DOHH2 (cell line): Measurements from ENCODE around the gene PAM.
"Not testable (repeated sequence)": the region's sequence is repeated elsewhere in the genome, so short reads cannot be mapped to it uniquely, and the experiment has no call there.

Experiments
- H3F3A ChIP-seq: fragments of 200-600 bp; sonication (generic), shearing (Covaris generic); 2 replicates; pipeline ENCODE4 v1.6.0; 2016; ENCODE audit warnings: antibody characterized with exemption, mild to moderate bottlenecking; ENCODE audit not compliant: control insufficient read depth, insufficient read depth
- H3K27ac ChIP-seq: fragments of 200-600 bp; sonication (generic); 2 replicates; pipeline ENCODE4 v1.5.1; 2014; ENCODE audit warnings: low read depth, mild to moderate bottlenecking, low read length, moderate library complexity
- H3K27me3 ChIP-seq: fragments of 200-600 bp; sonication (generic); 2 replicates; pipeline ENCODE4 v1.6.1; 2014; ENCODE audit warnings: mild to moderate bottlenecking, low read length, mixed read lengths; ENCODE audit not compliant: control insufficient read depth
- H3K36me3 ChIP-seq: fragments of 200-600 bp; sonication (generic); 2 replicates; pipeline ENCODE4 v1.6.1; 2014; ENCODE audit warnings: mild to moderate bottlenecking, low read length, moderate library complexity, mixed read lengths; ENCODE audit not compliant: control insufficient read depth
- H3K4me1 ChIP-seq: fragments of 200-600 bp; sonication (generic); 2 replicates; pipeline ENCODE4 v1.6.1; 2014; ENCODE audit warnings: mild to moderate bottlenecking, low read length, mixed read lengths; ENCODE audit not compliant: control insufficient read depth
- H3K4me2 ChIP-seq: fragments of 200-600 bp; sonication (generic); 2 replicates; pipeline ENCODE4 v1.6.0; 2014; ENCODE audit warnings: mild to moderate bottlenecking, low read length, moderate library complexity
- H3K4me3 ChIP-seq: fragments of 200-600 bp; sonication (generic); 2 replicates; pipeline ENCODE4 v1.5.1; 2014; ENCODE audit warnings: mild to moderate bottlenecking, low read length, mixed read lengths
- H3K79me2 ChIP-seq: fragments of 200-600 bp; sonication (generic); 2 replicates; pipeline ENCODE4 v1.6.1; 2014; ENCODE audit warnings: mild to moderate bottlenecking, low read length, mixed read lengths; ENCODE audit not compliant: control insufficient read depth
- H3K9me2 ChIP-seq: fragments of 200-600 bp; sonication (generic); replicated peaks from 2 replicates; pipeline ENCODE4 v1.6.1; 2014; ENCODE audit warnings: mild to moderate bottlenecking, low read length, mixed read lengths; ENCODE audit not compliant: control insufficient read depth
- H3K9me3 ChIP-seq: fragments of 200-600 bp; sonication (generic); 2 replicates; pipeline ENCODE4 v1.6.1; 2014; ENCODE audit warnings: antibody characterized with exemption, low read length, mixed read lengths; ENCODE audit not compliant: control insufficient read depth, insufficient read depth
- H4K20me1 ChIP-seq: fragments of 200-600 bp; sonication (generic); 2 replicates; pipeline ENCODE4 v1.6.0; 2014; ENCODE audit warnings: low read depth, mild to moderate bottlenecking, antibody characterized with exemption, low read length, moderate library complexity; ENCODE audit not compliant: control insufficient read depth, insufficient read depth
- EZH2phosphoT487 ChIP-seq: fragments of 200-600 bp; sonication (generic); IDR thresholded peaks from 2 replicates; pipeline ENCODE4 v1.6.1; 2017; ENCODE audit warnings: borderline replicate concordance, mild to moderate bottlenecking, antibody characterized with exemption, low read length, moderate library complexity, mixed read lengths
- TF ChIP-seq, protein P1 (sequence below): fragments of 200-600 bp; sonication (generic); IDR thresholded peaks from one replicate; pipeline ENCODE4 v1.5.1; 2014; ENCODE audit warnings: antibody characterized with exemption, mild to moderate bottlenecking, low read depth, low read length; ENCODE audit not compliant: poor library complexity, severe bottlenecking

The PAM gene

DNA sequence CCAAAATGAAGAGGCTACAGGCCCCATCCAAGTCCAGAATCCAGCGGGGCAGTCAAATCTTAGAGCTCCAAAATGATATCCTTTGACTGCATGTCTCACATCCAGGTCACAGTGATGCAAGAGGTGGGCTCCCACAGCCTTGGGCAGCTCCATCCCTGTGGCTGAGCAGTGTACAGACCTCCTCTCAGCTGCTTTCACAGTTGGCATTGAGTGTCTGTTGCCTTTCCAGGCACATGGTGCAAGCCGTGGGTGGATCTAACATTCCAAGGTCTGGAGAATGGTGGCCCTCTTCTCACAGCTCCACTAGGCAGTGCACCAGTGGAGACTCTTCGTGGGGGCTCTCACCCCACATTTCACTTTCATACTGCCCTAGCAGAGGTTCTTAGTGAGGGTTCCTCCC is 244.1 kb downstream of the PAM start:
- H3K4me2 ChIP-seq, result no peak overlapping the region
- no peaks in the 10 kb centered on the region for H3K36me3 ChIP-seq
- no peaks in the 10 kb centered on the region for H4K20me1 ChIP-seq
- no peaks in the 10 kb centered on the region for H3K4me1 ChIP-seq
- H3K79me2 ChIP-seq, result no peaks in the 10 kb centered on the region
- TF ChIP-seq EZH2phosphoT487, result no peak
- TF ChIP-seq, protein P1, sequence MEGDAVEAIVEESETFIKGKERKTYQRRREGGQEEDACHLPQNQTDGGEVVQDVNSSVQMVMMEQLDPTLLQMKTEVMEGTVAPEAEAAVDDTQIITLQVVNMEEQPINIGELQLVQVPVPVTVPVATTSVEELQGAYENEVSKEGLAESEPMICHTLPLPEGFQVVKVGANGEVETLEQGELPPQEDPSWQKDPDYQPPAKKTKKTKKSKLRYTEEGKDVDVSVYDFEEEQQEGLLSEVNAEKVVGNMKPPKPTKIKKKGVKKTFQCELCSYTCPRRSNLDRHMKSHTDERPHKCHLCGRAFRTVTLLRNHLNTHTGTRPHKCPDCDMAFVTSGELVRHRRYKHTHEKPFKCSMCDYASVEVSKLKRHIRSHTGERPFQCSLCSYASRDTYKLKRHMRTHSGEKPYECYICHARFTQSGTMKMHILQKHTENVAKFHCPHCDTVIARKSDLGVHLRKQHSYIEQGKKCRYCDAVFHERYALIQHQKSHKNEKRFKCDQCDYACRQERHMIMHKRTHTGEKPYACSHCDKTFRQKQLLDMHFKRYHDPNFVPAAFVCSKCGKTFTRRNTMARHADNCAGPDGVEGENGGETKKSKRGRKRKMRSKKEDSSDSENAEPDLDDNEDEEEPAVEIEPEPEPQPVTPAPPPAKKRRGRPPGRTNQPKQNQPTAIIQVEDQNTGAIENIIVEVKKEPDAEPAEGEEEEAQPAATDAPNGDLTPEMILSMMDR, result no peak
- H3F3A ChIP-seq, result no peaks in the 10 kb centered on the region
- no peak overlapping the region for H3K4me3 ChIP-seq
- H3K27me3 ChIP-seq, result no peaks in the 10 kb centered on the region
- H3K9me2 ChIP-seq, result no peaks in the 10 kb centered on the region
- H3K9me3 ChIP-seq, result no peaks in the 10 kb centered on the region
- no peak overlapping the region for H3K27ac ChIP-seq

DNA sequence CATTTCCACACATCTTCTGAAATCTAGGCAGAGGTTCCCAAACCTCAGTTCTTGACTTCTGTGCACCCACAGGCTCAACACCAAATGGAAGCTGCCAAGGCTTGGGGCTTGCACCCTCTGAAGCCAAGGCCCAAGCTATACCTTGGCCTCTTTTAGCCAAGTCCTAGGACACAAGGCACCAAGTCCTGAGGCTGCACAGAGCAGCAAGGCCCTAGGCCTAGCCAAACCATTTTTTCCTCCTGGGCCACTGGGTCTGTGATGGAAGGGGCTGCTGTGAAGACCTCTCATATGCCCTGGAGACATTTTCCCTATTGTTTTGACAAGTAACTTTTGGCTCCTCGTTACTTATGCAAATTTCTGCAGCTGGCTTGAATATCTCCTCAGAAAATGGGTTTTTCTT is 244.5 kb downstream of the PAM start:
- not testable (repeated sequence) for H3K9me3 ChIP-seq, H3K4me2 ChIP-seq, H3K9me2 ChIP-seq, H3K4me1 ChIP-seq, H3K4me3 ChIP-seq, H3K79me2 ChIP-seq, H3K27ac ChIP-seq, H3K27me3 ChIP-seq, H3F3A ChIP-seq, H3K36me3 ChIP-seq, H4K20me1 ChIP-seq

DNA sequence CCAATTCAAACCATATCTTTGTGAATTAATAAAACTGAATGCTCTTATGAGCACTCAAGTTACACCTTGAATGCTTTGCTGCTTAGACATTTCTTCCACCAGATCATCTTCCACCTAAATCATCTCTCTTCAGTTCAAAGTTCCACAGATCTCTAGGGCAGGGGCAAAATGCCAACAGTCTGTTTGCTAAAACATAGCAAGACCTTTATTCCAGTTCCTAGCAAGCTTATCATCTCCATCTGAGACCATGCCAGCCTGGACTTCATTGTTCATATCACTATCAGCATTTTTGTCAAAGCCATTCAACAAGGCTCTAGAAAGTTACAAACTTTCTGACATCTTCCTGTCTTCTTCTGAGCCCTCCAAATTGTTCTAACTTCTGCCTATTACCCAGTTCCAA is 245.0 kb downstream of the PAM start:
- H3K9me3 ChIP-seq, result no peaks in the 10 kb centered on the region
- H3K4me3 ChIP-seq, result no peak overlapping the region
- no peaks in the 10 kb centered on the region for H3K9me2 ChIP-seq
- H3K27me3 ChIP-seq, result no peaks in the 10 kb centered on the region
- no peaks in the 10 kb centered on the region for H3K4me1 ChIP-seq
- H4K20me1 ChIP-seq, result no peaks in the 10 kb centered on the region
- no peaks in the 10 kb centered on the region for H3K36me3 ChIP-seq
- no peaks in the 10 kb centered on the region for H3F3A ChIP-seq
- H3K79me2 ChIP-seq, result no peaks in the 10 kb centered on the region
- TF ChIP-seq, protein P1, result no peak
- TF ChIP-seq EZH2phosphoT487, result no peak
- no peak overlapping the region for H3K27ac ChIP-seq
- no peak overlapping the region for H3K4me2 ChIP-seq

DNA sequence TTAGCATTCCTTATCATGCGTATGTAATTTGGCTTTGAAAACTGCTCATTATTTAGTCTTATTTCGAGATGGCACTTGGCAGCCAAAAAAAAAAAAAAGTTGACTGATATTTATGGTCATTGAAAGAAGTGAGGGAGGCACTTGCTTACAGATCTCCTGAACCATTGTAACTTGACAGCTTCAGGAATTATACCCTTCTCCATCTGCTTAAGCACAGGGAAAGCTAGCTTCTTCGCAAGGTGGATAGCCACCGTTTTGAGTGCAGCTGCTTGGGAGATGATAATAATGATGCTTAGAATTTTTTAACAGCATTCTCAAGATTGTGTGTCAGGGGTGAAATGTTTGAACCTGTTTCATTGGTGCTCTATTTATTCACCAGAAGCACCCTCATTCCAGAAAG is 248.8 kb downstream of the PAM start:
- Histone ChIP-seq H3F3A (no peaks in the 10 kb centered on the region), H3K4me2 (no peak overlapping the region), H3K4me1 (no peaks in the 10 kb centered on the region), H3K9me3 (no peaks in the 10 kb centered on the region), H3K79me2 (no peaks in the 10 kb centered on the region), H3K4me3 (no peak overlapping the region), H4K20me1 (no peaks in the 10 kb centered on the region), H3K36me3 (no peaks in the 10 kb centered on the region), H3K27ac (no peak overlapping the region), H3K27me3 (no peaks in the 10 kb centered on the region), H3K9me2 (no peaks in the 10 kb centered on the region)
- TF ChIP-seq, protein P1, result no peak
- TF ChIP-seq EZH2phosphoT487, result no peak
